ENCODE data around the gene NELL2.
"Not testable (repeated sequence)": the region's sequence is repeated elsewhere in the genome, so short reads cannot be mapped to it uniquely, and the experiment has no call there.

The NELL2 gene

GRCh38 chr12:44686821-44687432 lies 189.2 kb downstream of the NELL2 start:
- H3K9me3 ChIP-seq (ENCODE audit: control insufficient read depth, low read length); H2BK120ac ChIP-seq (ENCODE audit: low read depth, low read length); H3K36me3 ChIP-seq (ENCODE audit: control insufficient read depth in 1 of 2, insufficient read depth in 2 of 2, low read depth in 1 of 2, low read length in 2 of 2); H3K4ac ChIP-seq (ENCODE audit: low read depth in 1 of 2, low read length in 2 of 2); H3K79me1 ChIP-seq (replicated peaks; ENCODE audit: low read length, poor library complexity, severe bottlenecking); H4K8ac ChIP-seq (ENCODE audit: low read length); H3K23ac ChIP-seq (ENCODE audit: low read length in 2 of 2); H2BK5ac ChIP-seq (ENCODE audit: low read depth, low read length, poor library complexity, severe bottlenecking); H3K14ac ChIP-seq (ENCODE audit: low read length in 2 of 2); H3K27ac ChIP-seq (ENCODE audit: low read length, poor library complexity, severe bottlenecking); H3K4me2 ChIP-seq (ENCODE audit: low read length, poor library complexity, severe bottlenecking); H3K4me1 ChIP-seq (ENCODE audit: control insufficient read depth, insufficient read depth, low read depth, low read length); H3K9ac ChIP-seq (ENCODE audit: low read length); DNase-seq; H2AFZ ChIP-seq (ENCODE audit: low read depth, low read length); H3K18ac ChIP-seq (ENCODE audit: low read depth in 1 of 2, low read length in 2 of 2); H4K91ac ChIP-seq (ENCODE audit: low read length); H3K4me3 ChIP-seq (ENCODE audit: insufficient read depth in 1 of 2, low read depth in 1 of 2, low read length in 2 of 2); H2BK15ac ChIP-seq (ENCODE audit: low read depth, poor library complexity, severe bottlenecking); H3K27me3 ChIP-seq (ENCODE audit: control insufficient read depth in 1 of 2, insufficient read depth in 1 of 2, low read length in 2 of 2); H2AK5ac ChIP-seq (ENCODE audit: low read length, severe bottlenecking); H2BK12ac ChIP-seq (ENCODE audit: low read length in 2 of 2): not testable (repeated sequence)
- 95% methylated on average over 22 of the region's 22 CpGs for WGBS

- Histone ChIP-seq H3K4ac (ENCODE audit: low read depth in 1 of 2, low read length in 2 of 2) (no peak overlapping the region), H3K4me3 (ENCODE audit: insufficient read depth in 1 of 2, low read depth in 1 of 2, low read length in 2 of 2) (no peak overlapping the region), H3K14ac (ENCODE audit: low read length in 2 of 2) (no peak overlapping the region), H3K27ac (ENCODE audit: low read length, poor library complexity, severe bottlenecking) (no peak overlapping the region), H3K4me1 (ENCODE audit: control insufficient read depth, insufficient read depth, low read depth, low read length) (no peaks in the 10 kb centered on the region), H3K36me3 (ENCODE audit: control insufficient read depth in 1 of 2, insufficient read depth in 2 of 2, low read depth in 1 of 2, low read length in 2 of 2) (no peaks in the 10 kb centered on the region), H3K23ac (ENCODE audit: low read length in 2 of 2) (no peak overlapping the region), H4K91ac (ENCODE audit: low read length) (no peak overlapping the region), H2BK12ac (ENCODE audit: low read length in 2 of 2) (no peak overlapping the region), H3K18ac (ENCODE audit: low read depth in 1 of 2, low read length in 2 of 2) (no peak overlapping the region), H2AK5ac (ENCODE audit: low read length, severe bottlenecking) (no peak overlapping the region), H3K4me2 (ENCODE audit: low read length, poor library complexity, severe bottlenecking) (no peak overlapping the region), H2BK15ac (ENCODE audit: low read depth, poor library complexity, severe bottlenecking) (no peak overlapping the region), H3K9me3 (ENCODE audit: control insufficient read depth, low read length) (no peaks in the 10 kb centered on the region), H4K8ac (ENCODE audit: low read length) (no peak overlapping the region), H2BK5ac (ENCODE audit: low read depth, low read length, poor library complexity, severe bottlenecking) (no peak overlapping the region), H3K27me3 (ENCODE audit: control insufficient read depth in 1 of 2, insufficient read depth in 1 of 2, low read length in 2 of 2) (no peaks in the 10 kb centered on the region), H2AFZ (ENCODE audit: low read depth, low read length) (no peak overlapping the region), H3K9ac (ENCODE audit: low read length) (no peak overlapping the region), H2BK120ac (ENCODE audit: low read depth, low read length) (no peak overlapping the region), H3K79me1 (replicated peaks; ENCODE audit: low read length, poor library complexity, severe bottlenecking) (no peaks in the 10 kb centered on the region)
- no peak for DNase-seq
These were observed 198.4 kb downstream of the NELL2 start for GRCh38 chr12:44677724-44678123.

DNA sequence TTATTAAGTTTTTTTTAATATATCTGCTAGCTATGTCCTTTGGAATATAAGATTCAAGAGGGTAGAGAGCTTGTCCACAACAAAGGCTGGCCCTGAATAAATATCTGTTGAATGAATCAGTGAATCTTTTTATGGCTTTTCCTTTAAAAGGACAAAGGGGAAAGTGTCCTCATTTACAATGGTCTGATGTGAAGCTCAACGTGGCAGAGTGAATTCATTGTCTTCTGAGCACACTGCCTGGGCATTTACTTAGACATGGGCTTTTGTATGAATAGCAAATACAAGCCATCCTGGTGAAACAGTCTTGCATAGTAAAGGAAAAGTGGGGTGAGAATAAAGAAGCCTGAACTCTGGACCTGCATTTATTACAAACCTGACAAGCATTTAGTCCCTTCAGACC lies 201.2 kb downstream of the NELL2 start:
- Histone ChIP-seq H4K8ac (ENCODE audit: low read length) (no peak overlapping the region), H3K4ac (ENCODE audit: low read depth in 1 of 2, low read length in 2 of 2) (no peak overlapping the region), H3K36me3 (ENCODE audit: control insufficient read depth in 1 of 2, insufficient read depth in 2 of 2, low read depth in 1 of 2, low read length in 2 of 2) (no peaks in the 10 kb centered on the region), H3K9ac (ENCODE audit: low read length) (no peak overlapping the region), H3K18ac (ENCODE audit: low read depth in 1 of 2, low read length in 2 of 2) (no peak overlapping the region), H2BK120ac (ENCODE audit: low read depth, low read length) (no peak overlapping the region), H3K79me1 (replicated peaks; ENCODE audit: low read length, poor library complexity, severe bottlenecking) (no peaks in the 10 kb centered on the region), H3K4me3 (ENCODE audit: insufficient read depth in 1 of 2, low read depth in 1 of 2, low read length in 2 of 2) (no peak overlapping the region), H3K27ac (ENCODE audit: low read length, poor library complexity, severe bottlenecking) (no peak overlapping the region), H2BK15ac (ENCODE audit: low read depth, poor library complexity, severe bottlenecking) (no peak overlapping the region), H3K27me3 (ENCODE audit: control insufficient read depth in 1 of 2, insufficient read depth in 1 of 2, low read length in 2 of 2) (no peaks in the 10 kb centered on the region), H2AK5ac (ENCODE audit: low read length, severe bottlenecking) (no peak overlapping the region), H3K14ac (ENCODE audit: low read length in 2 of 2) (no peak overlapping the region), H2BK12ac (ENCODE audit: low read length in 2 of 2) (no peak overlapping the region), H3K23ac (ENCODE audit: low read length in 2 of 2) (no peak overlapping the region), H3K4me1 (ENCODE audit: control insufficient read depth, insufficient read depth, low read depth, low read length) (no peaks in the 10 kb centered on the region), H2BK5ac (ENCODE audit: low read depth, low read length, poor library complexity, severe bottlenecking) (no peak overlapping the region), H3K4me2 (ENCODE audit: low read length, poor library complexity, severe bottlenecking) (no peak overlapping the region), H4K91ac (ENCODE audit: low read length) (no peak overlapping the region), H3K9me3 (ENCODE audit: control insufficient read depth, low read length) (peaks cover 10% of the 10 kb centered on the region), H2AFZ (ENCODE audit: low read depth, low read length) (no peak overlapping the region)
- WGBS: 33% methylated on average over 1 of the region's 1 CpG
- DNase-seq: no peak

- H4K8ac ChIP-seq (ENCODE audit: low read length): no peak overlapping the region
- H2BK120ac ChIP-seq (ENCODE audit: low read depth, low read length): no peak overlapping the region
- H2BK15ac ChIP-seq (ENCODE audit: low read depth, poor library complexity, severe bottlenecking): no peak overlapping the region
- no peak overlapping the region for H3K9ac ChIP-seq (ENCODE audit: low read length)
- H3K4me2 ChIP-seq (ENCODE audit: low read length, poor library complexity, severe bottlenecking): no peak overlapping the region
- no peak overlapping the region for H3K4me3 ChIP-seq (ENCODE audit: insufficient read depth in 1 of 2, low read depth in 1 of 2, low read length in 2 of 2)
- no peak overlapping the region for H3K23ac ChIP-seq (ENCODE audit: low read length in 2 of 2)
- H3K79me1 ChIP-seq (replicated peaks; ENCODE audit: low read length, poor library complexity, severe bottlenecking): no peaks in the 10 kb centered on the region
- H2AK5ac ChIP-seq (ENCODE audit: low read length, severe bottlenecking): no peak overlapping the region
- no peak overlapping the region for H2AFZ ChIP-seq (ENCODE audit: low read depth, low read length)
- no peaks in the 10 kb centered on the region for H3K36me3 ChIP-seq (ENCODE audit: control insufficient read depth in 1 of 2, insufficient read depth in 2 of 2, low read depth in 1 of 2, low read length in 2 of 2)
- H2BK5ac ChIP-seq (ENCODE audit: low read depth, low read length, poor library complexity, severe bottlenecking): no peak overlapping the region
- no peak overlapping the region for H3K4ac ChIP-seq (ENCODE audit: low read depth in 1 of 2, low read length in 2 of 2)
- H2BK12ac ChIP-seq (ENCODE audit: low read length in 2 of 2): no peak overlapping the region
- H3K27me3 ChIP-seq (ENCODE audit: control insufficient read depth in 1 of 2, insufficient read depth in 1 of 2, low read length in 2 of 2): no peaks in the 10 kb centered on the region
- no peak overlapping the region for H4K91ac ChIP-seq (ENCODE audit: low read length)
- H3K14ac ChIP-seq (ENCODE audit: low read length in 2 of 2): no peak overlapping the region
- no peak overlapping the region for H3K27ac ChIP-seq (ENCODE audit: low read length, poor library complexity, severe bottlenecking)
- no peak for DNase-seq
- peaks cover 19% of the 10 kb centered on the region for H3K9me3 ChIP-seq (ENCODE audit: control insufficient read depth, low read length)
- no CpG with 5 or more reads among the region's 1 CpG for WGBS
- no peaks in the 10 kb centered on the region for H3K4me1 ChIP-seq (ENCODE audit: control insufficient read depth, insufficient read depth, low read depth, low read length)
- no peak overlapping the region for H3K18ac ChIP-seq (ENCODE audit: low read depth in 1 of 2, low read length in 2 of 2)
These were observed 202.3 kb downstream of the NELL2 start for GRCh38 chr12:44673811-44674210.

All from mesenchymal stem cell (in vitro differentiated cells and primary cell).